Mesenchymal stem cell (in vitro differentiated cells and primary cell): ENCODE results near the gene FBXO34.

Experiments used
- DNase-seq: peaks from one replicate; pipeline ENCODE4 v3.0.0-alpha.2; 2013
- H2AFZ ChIP-seq: one replicate; pipeline ENCODE4 v1.6.1; 2013; ENCODE audit warnings: low read depth, mild to moderate bottlenecking, control low read depth, inconsistent platforms, low read length, moderate library complexity
- H2AK5ac ChIP-seq: 2 replicates; pipeline ENCODE4 v1.6.1; 2013; ENCODE audit warnings: low read length, moderate library complexity, mild to moderate bottlenecking, inconsistent platforms; ENCODE audit not compliant: severe bottlenecking
- H2BK120ac ChIP-seq: one replicate; pipeline ENCODE4 v1.6.1; 2013; ENCODE audit warnings: low read depth, mild to moderate bottlenecking, inconsistent platforms, low read length, moderate library complexity
- H2BK12ac ChIP-seq, 2 experiments: one replicate each; pipeline ENCODE4 v1.6.1; 2013; ENCODE audit warnings: inconsistent platforms in 2 of 2, low read length in 2 of 2, mild to moderate bottlenecking in 2 of 2, moderate library complexity in 2 of 2, control low read depth in 1 of 2
- H2BK15ac ChIP-seq: one replicate; pipeline ENCODE4 v1.6.1; 2013; ENCODE audit warnings: mild to moderate bottlenecking, low read depth, inconsistent platforms; ENCODE audit not compliant: poor library complexity, severe bottlenecking
- H2BK5ac ChIP-seq: 2 replicates; pipeline ENCODE4 v1.6.1; 2013; ENCODE audit warnings: low read depth, mild to moderate bottlenecking, low read length, control low read depth, inconsistent platforms; ENCODE audit not compliant: poor library complexity, severe bottlenecking
- H3K14ac ChIP-seq, 2 experiments: one replicate each; pipeline ENCODE4 v1.6.1; 2013; ENCODE audit warnings: inconsistent platforms in 2 of 2, low read length in 2 of 2, control low read depth in 1 of 2, mild to moderate bottlenecking in 1 of 2, moderate library complexity in 1 of 2
- H3K18ac ChIP-seq, 2 experiments: one replicate each; pipeline ENCODE4 v1.6.1; 2013; ENCODE audit warnings: inconsistent platforms in 2 of 2, low read length in 2 of 2, control low read depth in 1 of 2, low read depth in 1 of 2, mild to moderate bottlenecking in 1 of 2
- H3K23ac ChIP-seq, 2 experiments: one replicate each; pipeline ENCODE4 v1.6.1; 2013; ENCODE audit warnings: inconsistent platforms in 2 of 2, low read length in 2 of 2, mild to moderate bottlenecking in 2 of 2, moderate library complexity in 2 of 2, control low read depth in 1 of 2
- H3K27ac ChIP-seq: 2 replicates; pipeline ENCODE4 v1.5.1; 2013; ENCODE audit warnings: mild to moderate bottlenecking, moderate library complexity, low read length, control low read depth, inconsistent platforms; ENCODE audit not compliant: poor library complexity, severe bottlenecking
- H3K27me3 ChIP-seq, 2 experiments: 2 replicates each; pipeline versions ENCODE4 v1.6.1 to v1.7.0; 2013; ENCODE audit warnings: low read length in 2 of 2, mild to moderate bottlenecking in 2 of 2, moderate library complexity in 2 of 2, control low read depth in 1 of 2, inconsistent platforms in 1 of 2; ENCODE audit not compliant: control insufficient read depth in 1 of 2, insufficient read depth in 1 of 2
- H3K36me3 ChIP-seq, 2 experiments: 2 replicates each; pipeline versions ENCODE4 v1.6.1 to v1.7.0; 2013; ENCODE audit warnings: low read length in 2 of 2, control low read depth in 1 of 2, inconsistent platforms in 1 of 2, low read depth in 1 of 2, mild to moderate bottlenecking in 1 of 2; ENCODE audit not compliant: insufficient read depth in 2 of 2, control insufficient read depth in 1 of 2
- H3K4ac ChIP-seq, 2 experiments: one replicate each; pipeline ENCODE4 v1.6.1; 2013; ENCODE audit warnings: inconsistent platforms in 2 of 2, low read length in 2 of 2, mild to moderate bottlenecking in 2 of 2, moderate library complexity in 2 of 2, control low read depth in 1 of 2, low read depth in 1 of 2
- H3K4me1 ChIP-seq: 2 replicates; pipeline ENCODE4 v1.6.1; 2013; ENCODE audit warnings: low read depth, low read length, control low read depth; ENCODE audit not compliant: control insufficient read depth, insufficient read depth
- H3K4me2 ChIP-seq: 2 replicates; pipeline ENCODE4 v1.6.1; 2013; ENCODE audit warnings: low read length, mild to moderate bottlenecking, inconsistent platforms; ENCODE audit not compliant: poor library complexity, severe bottlenecking
- H3K4me3 ChIP-seq, 2 experiments: 2 replicates each; pipeline versions ENCODE4 v1.5.1 to v1.7.0; 2013; ENCODE audit warnings: low read length in 2 of 2, mild to moderate bottlenecking in 2 of 2, control low read depth in 1 of 2, low read depth in 1 of 2; ENCODE audit not compliant: insufficient read depth in 1 of 2
- H3K79me1 ChIP-seq: replicated peaks from 2 replicates; pipeline ENCODE4 v1.6.1; 2013; ENCODE audit warnings: mild to moderate bottlenecking, control low read depth, low read length, inconsistent platforms; ENCODE audit not compliant: poor library complexity, severe bottlenecking
- H3K9ac ChIP-seq: 2 replicates; pipeline ENCODE4 v1.7.0; 2013; ENCODE audit warnings: mild to moderate bottlenecking, low read length, moderate library complexity
- H3K9me3 ChIP-seq: 2 replicates; pipeline ENCODE4 v1.7.0; 2013; ENCODE audit warnings: mild to moderate bottlenecking, low read length; ENCODE audit not compliant: control insufficient read depth
- H4K8ac ChIP-seq: one replicate; pipeline ENCODE4 v1.6.1; 2013; ENCODE audit warnings: inconsistent platforms, mild to moderate bottlenecking, low read length, moderate library complexity
- H4K91ac ChIP-seq: one replicate; pipeline ENCODE4 v1.6.1; 2013; ENCODE audit warnings: mild to moderate bottlenecking, low read length, inconsistent platforms
- WGBS: methylation state at CpG from one replicate; pipeline ENCODE4 v1.1.7; 2013; ENCODE audit warnings: mixed read lengths; 5-methylcytosine and 5-hydroxymethylcytosine counted together

The FBXO34 gene

GRCh38 chr14:55386037-55386808, 115.0 kb downstream of the FBXO34 start:
- peaks cover 10% of the 10 kb centered on the region for H3K79me1 ChIP-seq
- H3K9ac ChIP-seq = no peak overlapping the region
- H3K9me3 ChIP-seq = no peaks in the 10 kb centered on the region
- peak overlapping the region in 1 of 2 experiments; percentile 24 for H2BK12ac ChIP-seq
- H3K4me3 ChIP-seq = no peak overlapping the region
- no peak overlapping the region for H3K27ac ChIP-seq
- no peak overlapping the region for H2AFZ ChIP-seq
- DNase-seq = no peak
- WGBS = 95% methylated on average over 5 of the region's 6 CpGs
- H3K27me3 ChIP-seq = no peaks in the 10 kb centered on the region
- H4K8ac ChIP-seq = no peak overlapping the region
- H3K4me1 ChIP-seq = peaks cover 6% of the 10 kb centered on the region
- peaks cover 6 to 80% of the 10 kb centered on the region in 2 experiments for H3K36me3 ChIP-seq
- H2BK120ac ChIP-seq = no peak overlapping the region
- H3K23ac ChIP-seq = no peak overlapping the region
- H2AK5ac ChIP-seq = no peak overlapping the region
- no peak overlapping the region for H2BK15ac ChIP-seq
- no peak overlapping the region for H2BK5ac ChIP-seq
- H4K91ac ChIP-seq = no peak overlapping the region
- H3K4ac ChIP-seq = no peak overlapping the region
- H3K18ac ChIP-seq = no peak overlapping the region
- no peak overlapping the region for H3K14ac ChIP-seq
- no peak overlapping the region for H3K4me2 ChIP-seq

- no peak overlapping the region for H4K91ac ChIP-seq
- H3K4ac ChIP-seq = no peak overlapping the region
- no peak for DNase-seq
- H3K27ac ChIP-seq = no peak overlapping the region
- H3K79me1 ChIP-seq = peaks cover 11% of the 10 kb centered on the region
- H2BK12ac ChIP-seq = no peak overlapping the region
- no peak overlapping the region for H2BK15ac ChIP-seq
- no peak overlapping the region for H2AK5ac ChIP-seq
- no peaks in the 10 kb centered on the region for H3K27me3 ChIP-seq
- WGBS = 98% methylated on average over 4 of the region's 4 CpGs
- no peak overlapping the region for H3K14ac ChIP-seq
- no peak overlapping the region for H2BK5ac ChIP-seq
- no peak overlapping the region for H3K9ac ChIP-seq
- H3K18ac ChIP-seq = no peak overlapping the region
- peaks cover 5 to 78% of the 10 kb centered on the region in 2 experiments for H3K36me3 ChIP-seq
- no peak overlapping the region for H3K4me2 ChIP-seq
- no peak overlapping the region for H2AFZ ChIP-seq
- H2BK120ac ChIP-seq = no peak overlapping the region
- no peak overlapping the region for H4K8ac ChIP-seq
- H3K4me1 ChIP-seq = peaks cover 6% of the 10 kb centered on the region
- H3K9me3 ChIP-seq = no peaks in the 10 kb centered on the region
- no peak overlapping the region for H3K23ac ChIP-seq
- no peak overlapping the region for H3K4me3 ChIP-seq
Measured at GRCh38 chr14:55387121-55387520, 115.9 kb downstream of the FBXO34 start.

- no peak overlapping the region for H2BK15ac ChIP-seq
- DNase-seq = peak; percentile 35
- no peak overlapping the region for H2AK5ac ChIP-seq
- H2BK12ac ChIP-seq = no peak overlapping the region
- no peak overlapping the region for H2BK120ac ChIP-seq
- H4K8ac ChIP-seq = no peak overlapping the region
- H4K91ac ChIP-seq = no peak overlapping the region
- H3K9ac ChIP-seq = no peak overlapping the region
- H2AFZ ChIP-seq = no peak overlapping the region
- no peaks in the 10 kb centered on the region for H3K9me3 ChIP-seq
- H3K79me1 ChIP-seq = peaks cover 11% of the 10 kb centered on the region
- no peak overlapping the region for H3K4me2 ChIP-seq
- H3K27ac ChIP-seq = no peak overlapping the region
- no peak overlapping the region for H2BK5ac ChIP-seq
- H3K14ac ChIP-seq = no peak overlapping the region
- no peak overlapping the region for H3K18ac ChIP-seq
- H3K27me3 ChIP-seq = no peaks in the 10 kb centered on the region
- H3K4me1 ChIP-seq = peaks cover 4% of the 10 kb centered on the region
- no peak overlapping the region for H3K4me3 ChIP-seq
- H3K23ac ChIP-seq = no peak overlapping the region
- H3K4ac ChIP-seq = no peak overlapping the region
- peaks cover 7 to 74% of the 10 kb centered on the region in 2 experiments for H3K36me3 ChIP-seq
Measured at GRCh38 chr14:55388160-55388559, 116.9 kb downstream of the FBXO34 start.

- no peak overlapping the region for H2BK12ac ChIP-seq
- no peak overlapping the region for H2AFZ ChIP-seq
- no peaks in the 10 kb centered on the region for H3K4me1 ChIP-seq
- no peaks in the 10 kb centered on the region for H3K9me3 ChIP-seq
- H3K4ac ChIP-seq = no peak overlapping the region
- H3K27ac ChIP-seq = no peak overlapping the region
- peak overlapping the region; percentile 16 for H3K9ac ChIP-seq
- no peak overlapping the region for H2AK5ac ChIP-seq
- H3K79me1 ChIP-seq = peaks cover 11% of the 10 kb centered on the region
- H3K14ac ChIP-seq = no peak overlapping the region
- H2BK5ac ChIP-seq = no peak overlapping the region
- no peaks in the 10 kb centered on the region for H3K27me3 ChIP-seq
- no peak overlapping the region for H3K18ac ChIP-seq
- no peak overlapping the region for H3K4me3 ChIP-seq
- 0% methylated on average over 1 of the region's 4 CpGs for WGBS
- peaks cover 7 to 68% of the 10 kb centered on the region in 2 experiments for H3K36me3 ChIP-seq
- H3K23ac ChIP-seq = no peak overlapping the region
- DNase-seq = peak; percentile 84
- no peak overlapping the region for H2BK15ac ChIP-seq
- H3K4me2 ChIP-seq = no peak overlapping the region
- H2BK120ac ChIP-seq = no peak overlapping the region
- no peak overlapping the region for H4K8ac ChIP-seq
- H4K91ac ChIP-seq = no peak overlapping the region
Measured at GRCh38 chr14:55389330-55389729, 118.1 kb downstream of the FBXO34 start.
